OCI-LY3 (cell line): ENCODE results near the gene OR5A1.

Source experiments
- H2AFZ ChIP-seq: fragments of 200-600, 300-600 bp; shearing (Covaris generic); 2 replicates; pipeline ENCODE4 v1.6.0; 2014; ENCODE audit warnings: antibody characterized with exemption, low read depth, low read length
- H3K27ac ChIP-seq: fragments of 200-600, 300-600 bp; sonication (generic); 2 replicates; pipeline ENCODE4 v1.5.1; 2014; ENCODE audit warnings: mild to moderate bottlenecking, low read length, moderate library complexity, mixed read lengths
- H3K27me3 ChIP-seq: fragments of 200-600, 300-600 bp; sonication (generic); 2 replicates; pipeline ENCODE4 v1.6.1; 2014; ENCODE audit warnings: low read depth, low read length, mixed read lengths
- H3K36me3 ChIP-seq: fragments of 200-600, 300-600 bp; sonication (generic); replicated peaks from 2 replicates; pipeline ENCODE3; 2014; ENCODE audit warnings: low read depth, low read length, mixed read lengths
- H3K4me1 ChIP-seq: fragments of 300-600, 200-600 bp; sonication (generic); 2 replicates; pipeline ENCODE4 v1.6.1; 2014; ENCODE audit warnings: low read length, mixed read lengths
- H3K4me2 ChIP-seq: fragments of 200-600, 300-600 bp; sonication (generic); 2 replicates; pipeline ENCODE4 v1.6.1; 2014; ENCODE audit warnings: low read length, mixed read lengths
- H3K4me3 ChIP-seq: fragments of 300-600, 200-600 bp; sonication (generic); 2 replicates; pipeline ENCODE4 v1.5.1; 2014; ENCODE audit warnings: antibody characterized with exemption, mild to moderate bottlenecking, low read length, moderate library complexity
- H3K79me2 ChIP-seq: fragments of 300-600, 200-600 bp; shearing (Covaris generic); 2 replicates; pipeline ENCODE4 v1.6.1; 2014; ENCODE audit warnings: mild to moderate bottlenecking, low read length, mixed read lengths
- H3K9ac ChIP-seq: fragments of 300-600, 200-600 bp; shearing (Covaris generic); 2 replicates; pipeline ENCODE4 v1.6.0; 2014; ENCODE audit warnings: mild to moderate bottlenecking, low read length, moderate library complexity
- H3K9me3 ChIP-seq: fragments of 200-600, 300-600 bp; shearing (Covaris generic); 2 replicates; pipeline ENCODE4 v1.6.1; 2014; ENCODE audit warnings: low read length, mixed read lengths; ENCODE audit not compliant: insufficient read depth
- H4K20me1 ChIP-seq: fragments of 200-600, 300-600 bp; sonication (generic); 2 replicates; pipeline ENCODE4 v1.6.1; 2016; ENCODE audit warnings: low read length, mixed read lengths; ENCODE audit not compliant: insufficient read depth
- EZH2phosphoT487 ChIP-seq: fragments of 200-600 bp; shearing (Covaris generic); IDR thresholded peaks from 2 replicates; pipeline ENCODE4 v1.6.1; 2018; ENCODE audit warnings: antibody characterized with exemption, mixed run types, low read depth
- TF ChIP-seq, protein P1 (sequence below): fragments of 200-600, 300-600 bp; sonication (generic); IDR thresholded peaks from 2 replicates; pipeline ENCODE4 v1.5.1; 2014; ENCODE audit warnings: antibody characterized with exemption, low read length, low read depth

The OR5A1 gene

GRCh38 chr11:59436169-59436568, at the start of gene OR5A1:
TSS of gene OR5A1 (plus strand) at chr11:59436469. CDS start at chr11:59443169, 6,700 bp downstream.
- Histone ChIP-seq H3K79me2 (no peaks in the 10 kb centered on the region), H3K9ac (no peak within 1 kb of the TSS), H3K4me2 (no peak within 1 kb of the TSS), H3K27me3 (peaks cover 18% of the 10 kb centered on the region; the same call in 1 of the 2 replicates), H3K4me3 (no peak within 1 kb of the TSS), H3K4me1 (no peaks in the 10 kb centered on the region), H3K36me3 (no peaks in the 10 kb centered on the region), H3K27ac (no peak within 1 kb of the TSS), H3K9me3 (no peaks in the 10 kb centered on the region), H2AFZ (no peak within 1 kb of the TSS), H4K20me1 (no peaks in the 10 kb centered on the region)
- no peak for TF ChIP-seq EZH2phosphoT487
- TF ChIP-seq, protein P1, sequence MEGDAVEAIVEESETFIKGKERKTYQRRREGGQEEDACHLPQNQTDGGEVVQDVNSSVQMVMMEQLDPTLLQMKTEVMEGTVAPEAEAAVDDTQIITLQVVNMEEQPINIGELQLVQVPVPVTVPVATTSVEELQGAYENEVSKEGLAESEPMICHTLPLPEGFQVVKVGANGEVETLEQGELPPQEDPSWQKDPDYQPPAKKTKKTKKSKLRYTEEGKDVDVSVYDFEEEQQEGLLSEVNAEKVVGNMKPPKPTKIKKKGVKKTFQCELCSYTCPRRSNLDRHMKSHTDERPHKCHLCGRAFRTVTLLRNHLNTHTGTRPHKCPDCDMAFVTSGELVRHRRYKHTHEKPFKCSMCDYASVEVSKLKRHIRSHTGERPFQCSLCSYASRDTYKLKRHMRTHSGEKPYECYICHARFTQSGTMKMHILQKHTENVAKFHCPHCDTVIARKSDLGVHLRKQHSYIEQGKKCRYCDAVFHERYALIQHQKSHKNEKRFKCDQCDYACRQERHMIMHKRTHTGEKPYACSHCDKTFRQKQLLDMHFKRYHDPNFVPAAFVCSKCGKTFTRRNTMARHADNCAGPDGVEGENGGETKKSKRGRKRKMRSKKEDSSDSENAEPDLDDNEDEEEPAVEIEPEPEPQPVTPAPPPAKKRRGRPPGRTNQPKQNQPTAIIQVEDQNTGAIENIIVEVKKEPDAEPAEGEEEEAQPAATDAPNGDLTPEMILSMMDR = no peak

DNA sequence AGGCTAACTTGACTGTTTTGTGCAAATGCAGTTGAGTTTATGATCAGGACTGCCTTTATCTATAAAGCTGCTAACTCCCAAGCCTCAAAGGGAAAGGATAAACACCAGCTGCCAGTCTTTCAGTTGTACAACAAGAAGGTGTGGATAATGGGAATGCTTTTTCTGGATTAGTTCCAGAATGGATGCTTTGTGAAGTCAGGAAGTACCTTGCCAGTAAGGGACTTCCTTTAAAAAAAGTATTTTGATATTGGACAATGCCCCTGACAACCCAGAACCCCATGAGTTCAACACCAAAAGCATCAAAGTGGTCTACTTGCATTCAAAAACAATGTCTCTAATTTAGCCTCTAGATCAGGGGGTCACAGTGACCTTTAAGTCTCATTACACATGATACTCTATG, 42.1 kb upstream of the OR5A1 start:
- Histone ChIP-seq H3K27ac (no peak overlapping the region), H3K9ac (no peak overlapping the region), H4K20me1 (no peaks in the 10 kb centered on the region), H3K4me2 (no peak overlapping the region), H3K27me3 (no peaks in the 10 kb centered on the region), H2AFZ (no peak overlapping the region), H3K9me3 (no peaks in the 10 kb centered on the region), H3K36me3 (no peaks in the 10 kb centered on the region), H3K4me3 (no peak overlapping the region), H3K4me1 (no peaks in the 10 kb centered on the region), H3K79me2 (no peaks in the 10 kb centered on the region)
- TF ChIP-seq EZH2phosphoT487 = no peak
- TF ChIP-seq, protein P1 = no peak

DNA sequence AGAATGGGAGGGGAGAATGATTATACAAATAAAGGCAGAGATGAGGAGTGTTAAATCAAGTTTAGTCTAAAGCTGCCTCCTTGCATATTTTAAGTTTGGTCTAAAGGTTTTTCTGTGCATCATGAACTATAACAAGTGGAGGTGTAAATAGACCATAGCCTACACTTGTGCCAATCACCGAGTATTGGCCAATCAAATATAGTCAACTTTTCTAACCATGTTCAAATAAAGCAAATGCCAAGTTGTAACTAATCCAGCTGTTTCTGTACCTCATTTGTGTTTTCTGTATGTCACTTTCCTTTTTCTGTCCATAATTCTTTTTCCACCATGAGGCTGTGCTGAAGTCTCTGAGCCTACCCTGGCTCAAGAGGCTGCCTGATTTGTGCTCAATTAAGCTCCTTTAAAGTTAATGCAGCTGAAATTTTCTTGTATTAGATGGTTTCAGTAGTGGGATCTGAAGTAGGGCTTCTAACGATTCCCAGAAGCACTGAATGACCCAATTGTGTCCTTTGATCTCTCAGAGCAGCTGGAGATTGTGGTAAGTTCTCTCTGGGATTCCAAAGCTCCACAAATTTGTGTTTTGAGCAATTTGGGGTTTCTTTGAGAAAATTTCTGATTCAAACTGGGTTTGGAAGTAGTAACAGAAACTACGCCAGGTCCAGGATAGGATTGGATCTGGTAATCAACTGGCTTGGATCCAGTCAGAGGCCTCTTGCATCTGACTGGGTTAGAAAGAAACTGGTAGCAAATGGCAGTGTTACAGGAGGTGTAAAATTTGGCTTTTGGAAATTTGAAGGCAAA, 35.6 kb upstream of the OR5A1 start:
- TF ChIP-seq, protein P1 = no peak
- TF ChIP-seq EZH2phosphoT487 = no peak
- Histone ChIP-seq H3K4me2 (no peak overlapping the region), H4K20me1 (no peaks in the 10 kb centered on the region), H3K4me1 (no peaks in the 10 kb centered on the region), H3K9ac (no peak overlapping the region), H3K9me3 (peaks cover 11% of the 10 kb centered on the region), H3K36me3 (peaks cover 4% of the 10 kb centered on the region), H3K27ac (no peak overlapping the region), H3K79me2 (no peaks in the 10 kb centered on the region), H3K27me3 (no peaks in the 10 kb centered on the region), H2AFZ (no peak overlapping the region), H3K4me3 (no peak overlapping the region)

DNA sequence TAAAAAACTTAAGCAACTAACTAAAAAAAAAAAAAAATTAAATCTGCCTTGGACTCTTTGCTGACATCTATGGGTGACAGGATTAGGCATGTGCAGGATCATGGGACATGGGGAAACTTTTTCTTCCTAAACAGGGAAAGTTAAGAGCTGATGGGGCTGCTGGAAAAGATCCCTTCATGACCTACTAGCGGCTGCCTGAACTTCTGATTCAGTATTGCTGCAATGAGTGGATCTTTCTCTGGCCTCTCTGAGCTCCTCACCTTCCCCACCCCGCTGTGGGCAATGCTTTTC, 35.1 kb upstream of the OR5A1 start:
- no peaks in the 10 kb centered on the region for H3K27me3 ChIP-seq
- no peak overlapping the region for H3K4me3 ChIP-seq
- TF ChIP-seq EZH2phosphoT487 = no peak
- TF ChIP-seq, protein P1 = no peak
- H3K79me2 ChIP-seq = no peaks in the 10 kb centered on the region
- H3K9ac ChIP-seq = no peak overlapping the region
- no peaks in the 10 kb centered on the region for H3K4me1 ChIP-seq
- H4K20me1 ChIP-seq = no peaks in the 10 kb centered on the region
- peaks cover 4% of the 10 kb centered on the region for H3K36me3 ChIP-seq
- H3K9me3 ChIP-seq = peaks cover 11% of the 10 kb centered on the region
- H3K4me2 ChIP-seq = no peak overlapping the region
- H3K27ac ChIP-seq = no peak overlapping the region
- no peak overlapping the region for H2AFZ ChIP-seq
